Testis (tissue), 2 donors: ENCODE measurements around the gene LENEP.

Source experiments
- POLR2A ChIP-seq: fragments of 450-650 bp; IDR thresholded peaks from one replicate; pipeline ENCODE4 v1.6.1; 2017; ENCODE audit warnings: antibody characterized with exemption, mild to moderate bottlenecking, moderate library complexity
- TF ChIP-seq, protein P1 (sequence below), 3 experiments: fragments of 450-650 bp in 2 of 3; fragments of 200-600 bp in 1 of 3; sonication (generic) in 1 of 3; IDR thresholded peaks; one replicate each; pipeline ENCODE4 v1.5.1; 2016 to 2019; ENCODE audit warnings: antibody characterized with exemption in 3 of 3, mild to moderate bottlenecking in 2 of 3, moderate library complexity in 1 of 3

DNA sequence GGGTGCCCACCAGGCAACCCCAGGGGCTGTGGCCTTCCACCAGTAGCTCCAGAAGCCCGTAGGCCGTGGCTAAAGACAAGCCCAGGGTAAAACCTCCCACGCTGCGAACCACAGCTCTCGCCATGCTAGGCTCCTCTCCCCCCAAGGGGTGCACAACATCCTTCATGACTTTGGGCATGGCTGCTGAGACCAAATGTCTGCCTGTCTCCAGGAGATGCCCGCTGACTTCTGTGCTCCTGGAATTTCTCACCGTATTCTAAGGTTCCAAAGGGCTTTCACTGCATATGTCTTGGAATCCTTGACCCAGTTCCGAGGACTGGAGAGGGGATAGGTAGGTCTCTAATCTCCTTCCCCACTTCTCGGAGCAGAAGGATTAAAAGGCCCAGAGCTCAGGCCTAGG is 40.1 kb downstream of the LENEP start, which contains the start of the genes DCST1 and DCST2:
- TF ChIP-seq, protein P1, sequence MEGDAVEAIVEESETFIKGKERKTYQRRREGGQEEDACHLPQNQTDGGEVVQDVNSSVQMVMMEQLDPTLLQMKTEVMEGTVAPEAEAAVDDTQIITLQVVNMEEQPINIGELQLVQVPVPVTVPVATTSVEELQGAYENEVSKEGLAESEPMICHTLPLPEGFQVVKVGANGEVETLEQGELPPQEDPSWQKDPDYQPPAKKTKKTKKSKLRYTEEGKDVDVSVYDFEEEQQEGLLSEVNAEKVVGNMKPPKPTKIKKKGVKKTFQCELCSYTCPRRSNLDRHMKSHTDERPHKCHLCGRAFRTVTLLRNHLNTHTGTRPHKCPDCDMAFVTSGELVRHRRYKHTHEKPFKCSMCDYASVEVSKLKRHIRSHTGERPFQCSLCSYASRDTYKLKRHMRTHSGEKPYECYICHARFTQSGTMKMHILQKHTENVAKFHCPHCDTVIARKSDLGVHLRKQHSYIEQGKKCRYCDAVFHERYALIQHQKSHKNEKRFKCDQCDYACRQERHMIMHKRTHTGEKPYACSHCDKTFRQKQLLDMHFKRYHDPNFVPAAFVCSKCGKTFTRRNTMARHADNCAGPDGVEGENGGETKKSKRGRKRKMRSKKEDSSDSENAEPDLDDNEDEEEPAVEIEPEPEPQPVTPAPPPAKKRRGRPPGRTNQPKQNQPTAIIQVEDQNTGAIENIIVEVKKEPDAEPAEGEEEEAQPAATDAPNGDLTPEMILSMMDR (IDR thresholded peaks at IDR 0.05) = no peak
- TF ChIP-seq POLR2A = no peak
